HG03571 (cell line): Measurements from ENCODE around the gene THPO.
A peak's percentile ranks its signal among the peaks of the same experiment; 100 is the strongest.

Experiments
- ATAC-seq: cut with Tn5 transposase; IDR thresholded peaks from one replicate; pipeline ENCODE4 v1.9.1; 2021; ENCODE audit not compliant: unreplicated experiment

THPO gene

DNA sequence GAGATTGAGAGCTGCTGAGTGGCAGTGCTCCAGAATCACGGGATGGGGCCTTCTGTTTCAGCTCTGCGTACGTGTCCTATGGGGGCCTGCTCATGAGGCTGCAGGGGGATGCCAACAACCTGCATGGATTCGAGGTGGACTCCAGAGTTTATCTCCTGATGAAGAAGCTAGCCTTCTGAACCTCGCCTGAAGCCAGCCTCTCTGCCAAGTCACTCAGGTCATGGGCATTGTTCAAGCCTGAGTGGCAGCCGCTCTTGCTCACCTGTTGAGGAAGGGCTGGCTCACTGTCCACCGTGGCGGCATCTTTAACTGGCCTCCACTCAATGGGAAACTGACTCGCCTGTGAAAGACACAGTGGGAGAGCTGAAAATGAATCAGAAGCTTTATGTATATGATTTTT, 9.9 kb downstream of the THPO start:
- no peak for ATAC-seq

- ATAC-seq, result no peak
Observed at GRCh38 chr3:184366619-184367289, 11.3 kb downstream of the THPO start.

DNA sequence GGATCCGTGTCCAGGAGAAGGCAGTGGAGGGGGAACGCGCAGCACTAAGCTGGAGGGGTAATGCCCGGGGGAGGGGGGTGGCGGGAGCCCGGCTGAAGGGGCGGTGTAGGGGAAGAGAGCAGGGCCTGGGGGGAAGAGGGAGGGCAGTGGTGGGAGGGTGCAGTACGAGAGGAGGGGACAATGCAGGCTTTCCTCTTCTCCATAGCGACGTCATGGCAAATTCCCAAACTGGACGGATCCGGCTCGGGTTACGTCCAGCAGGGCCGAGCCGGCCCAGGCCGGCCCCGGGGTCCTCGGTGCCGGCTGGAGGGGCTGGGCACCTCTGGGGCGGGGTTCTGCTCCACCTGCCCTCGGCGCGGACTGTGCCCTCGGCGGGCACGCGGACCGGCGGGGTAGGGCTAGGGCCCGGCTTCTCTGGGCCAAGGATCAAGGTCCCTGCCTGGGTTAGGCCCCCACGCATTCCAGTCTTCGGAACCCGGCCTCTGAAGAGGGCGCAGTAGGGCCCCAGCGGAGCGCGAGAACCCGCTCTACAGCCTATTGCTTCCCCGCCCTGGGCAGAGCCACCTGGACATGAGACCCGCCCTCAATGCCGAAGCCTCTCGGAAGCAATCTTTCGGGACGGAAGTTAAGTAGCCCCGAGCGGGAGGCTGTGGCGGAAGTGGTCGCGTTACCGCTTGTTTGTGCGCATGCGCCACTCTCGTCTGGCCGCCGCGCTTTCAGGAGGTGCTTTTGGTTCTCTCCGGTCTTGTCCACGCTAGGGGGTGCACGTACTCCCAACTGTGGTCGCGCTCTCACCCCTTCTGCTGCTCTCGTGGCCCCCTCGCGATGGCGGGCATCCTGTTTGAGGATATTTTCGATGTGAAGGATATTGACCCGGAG, 15.1 kb downstream of the THPO start:
- peak; percentile 81 for ATAC-seq

- ATAC-seq, result peak; percentile 5
Observed at GRCh38 chr3:184361932-184362667, 15.9 kb downstream of the THPO start.

DNA sequence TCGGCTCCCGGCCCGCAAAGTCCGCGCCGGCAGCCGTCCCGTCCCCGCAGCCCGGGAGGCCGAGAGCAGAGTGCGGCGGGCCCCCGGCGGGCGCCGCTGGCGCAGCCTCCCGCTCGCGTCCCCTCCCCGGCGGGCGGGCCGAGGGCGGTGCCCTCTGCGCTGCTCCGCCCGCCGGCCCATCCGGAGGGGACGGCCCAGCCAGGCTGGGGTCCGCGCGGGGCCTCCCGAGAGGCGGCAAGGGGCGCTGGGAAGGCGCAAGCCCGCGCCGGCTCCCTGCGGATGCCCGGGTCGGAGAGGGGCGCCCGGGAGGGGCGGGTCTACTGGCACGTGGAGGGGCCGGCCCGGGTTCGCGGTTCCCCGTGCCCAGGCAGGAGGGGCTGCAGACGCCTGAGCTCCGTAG, 16.5 kb downstream of the THPO start, which contains the start of the genes CLCN2 and POLR2H:
TSS of gene CLCN2 (minus strand) at position 74 of the 400 bp plus-strand sequence. CDS start 126 bp downstream, outside the sequence.
TSS of gene POLR2H (plus strand) at position 179 of the 400 bp plus-strand sequence. CDS start 1,783 bp downstream, outside the sequence.
- ATAC-seq, result no peak

DNA sequence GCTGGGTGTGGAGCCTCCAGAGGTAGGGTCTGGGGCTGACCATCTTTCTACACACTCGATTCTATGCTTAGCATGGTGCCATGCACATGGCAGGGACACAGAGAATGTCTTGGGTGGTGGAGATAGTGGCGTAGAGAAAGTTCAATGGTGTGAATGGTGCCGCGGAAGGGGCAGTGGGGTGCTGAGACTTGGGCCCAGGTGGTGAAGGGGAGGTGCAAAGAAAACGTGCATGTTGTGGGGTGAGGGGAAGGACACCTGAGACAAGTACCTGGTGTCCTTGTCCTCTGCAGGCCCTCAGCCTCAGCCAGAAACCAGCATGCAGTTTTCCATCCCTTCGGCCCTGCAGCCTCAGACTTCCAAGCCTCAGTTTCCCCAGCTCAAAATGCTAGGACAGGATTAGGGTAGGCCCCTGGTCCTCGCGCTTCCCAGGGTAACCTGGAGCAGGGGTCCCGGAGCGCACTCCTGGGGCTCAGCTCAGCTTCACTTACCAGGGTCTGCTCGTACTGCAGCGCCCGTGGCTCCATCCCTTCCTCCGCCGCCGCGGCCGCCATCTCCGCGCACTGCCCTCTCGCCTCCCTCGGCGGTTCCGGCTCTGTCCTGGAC, 17.0 kb downstream of the THPO start:
- ATAC-seq, result no peak

DNA sequence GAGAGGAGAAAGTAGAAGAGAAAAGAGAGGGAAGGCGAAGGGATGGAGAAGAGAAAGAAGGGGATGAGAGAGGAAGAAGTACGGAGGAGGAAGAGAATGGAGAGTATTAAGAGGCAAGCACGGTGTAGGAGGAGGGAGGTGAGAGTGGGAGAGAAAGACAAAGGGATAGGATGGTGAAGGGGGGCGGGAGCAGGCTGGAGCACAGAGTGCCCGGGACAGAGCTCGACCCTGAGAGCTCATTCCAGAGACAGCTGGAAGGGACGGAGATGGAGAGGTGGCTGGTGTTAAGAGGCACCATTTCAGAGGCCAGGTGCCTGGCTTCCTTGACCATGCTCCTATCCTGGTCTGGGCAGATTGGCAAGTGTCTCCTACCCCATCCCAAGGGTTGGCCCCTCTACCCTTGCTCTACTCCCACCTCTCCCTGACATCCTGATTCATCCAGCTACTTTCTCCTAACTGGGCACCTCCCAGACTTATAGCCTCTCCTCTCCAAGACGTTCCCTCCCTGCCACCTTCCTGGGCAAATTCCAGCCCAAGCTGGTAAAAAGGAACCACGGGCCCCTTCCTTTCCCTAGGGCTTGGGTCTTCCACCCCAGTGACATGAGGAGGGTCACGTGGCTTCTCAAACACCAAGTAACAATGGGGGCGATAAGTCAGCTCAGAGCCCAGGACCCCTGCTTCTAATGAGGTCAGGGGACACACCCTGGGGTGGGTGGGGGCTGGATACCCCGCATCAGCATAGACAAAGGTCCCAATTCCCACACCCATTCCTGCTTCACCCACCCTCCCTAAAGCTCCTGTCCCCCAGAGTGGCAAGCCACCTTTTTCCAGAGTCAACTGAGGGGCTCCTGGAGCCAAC, 17.7 kb downstream of the THPO start:
- ATAC-seq, result no peak

DNA sequence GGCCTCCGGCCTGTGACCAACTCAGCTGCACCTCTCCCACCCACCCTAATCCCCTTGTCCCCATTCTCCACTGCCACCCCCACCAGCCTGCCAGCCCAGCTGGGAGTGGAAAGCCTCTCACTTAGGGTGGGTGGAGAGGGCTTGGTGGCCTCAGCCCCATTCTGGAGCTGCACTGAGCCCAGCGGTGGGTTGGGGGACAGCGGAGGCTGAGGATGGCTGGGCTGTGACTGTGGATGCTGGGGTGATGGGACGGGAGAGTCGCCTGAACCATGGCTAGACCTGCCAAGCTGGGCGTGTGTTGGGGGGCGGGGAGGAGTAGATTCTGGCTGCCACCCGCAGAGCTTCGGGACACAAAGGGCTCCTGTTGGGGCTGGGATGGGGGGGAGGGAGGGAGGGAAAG, 18.4 kb downstream of the THPO start:
- ATAC-seq, result no peak

GRCh38 chr3:184358921-184359350, 19.1 kb downstream of the THPO start:
- ATAC-seq, result no peak

DNA sequence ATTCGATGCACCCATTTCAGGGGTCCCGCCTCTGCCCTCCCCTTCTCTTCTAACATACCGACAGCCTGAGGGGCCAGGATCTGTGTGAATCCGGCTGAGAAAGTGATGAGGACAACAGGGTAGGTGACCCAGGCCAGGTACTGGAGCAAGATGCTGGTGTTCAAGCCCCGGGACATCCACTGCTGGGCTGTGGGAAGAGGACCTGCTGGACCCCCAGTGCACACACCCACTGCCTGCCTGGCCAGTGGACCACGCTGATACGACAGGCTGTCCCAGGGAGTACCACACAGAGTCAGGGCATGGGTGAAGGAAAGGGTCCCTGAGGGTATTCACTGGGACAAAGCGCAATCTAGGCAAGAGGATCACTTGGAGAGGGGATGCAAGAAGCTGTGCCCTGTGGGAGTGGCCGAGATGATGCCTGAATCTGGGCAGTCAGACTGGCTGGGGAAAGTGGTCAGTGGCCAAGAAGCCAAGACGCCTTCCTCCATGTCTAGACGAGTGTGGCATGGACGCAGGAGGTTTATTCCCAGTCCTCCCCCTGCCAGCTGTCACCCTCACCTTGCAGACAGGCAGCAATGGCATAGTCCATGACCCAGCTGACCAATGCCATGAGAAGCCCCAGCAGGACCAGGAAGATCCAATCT, 19.8 kb downstream of the THPO start:
- no peak for ATAC-seq

- no peak for ATAC-seq
Observed at GRCh38 chr3:184357248-184358123, 20.5 kb downstream of the THPO start.

- no peak for ATAC-seq
Observed at GRCh38 chr3:184355261-184356040, 22.6 kb downstream of the THPO start.

DNA sequence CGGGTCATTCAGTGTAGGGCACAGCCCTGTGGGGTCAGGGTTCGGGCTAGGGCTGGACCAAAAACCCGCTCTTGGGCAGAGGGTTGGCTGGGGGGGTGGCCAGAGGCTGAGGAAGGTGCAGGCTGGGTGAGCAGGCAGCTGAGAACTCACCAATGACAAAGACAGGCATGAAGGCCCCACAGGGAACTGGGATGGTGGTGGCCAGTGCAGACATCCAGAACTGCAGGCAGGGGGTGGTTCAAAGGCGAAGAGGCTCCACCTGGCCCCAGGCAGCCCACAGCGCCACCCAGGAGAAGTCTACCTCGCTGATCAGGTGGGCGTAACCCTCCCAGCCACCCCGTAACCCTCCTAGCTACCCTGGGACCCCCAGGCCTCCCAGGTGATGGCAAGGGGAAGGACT, 23.3 kb downstream of the THPO start:
- ATAC-seq, result no peak

GRCh38 chr3:184354121-184354728, 23.8 kb downstream of the THPO start:
- ATAC-seq, result no peak

DNA sequence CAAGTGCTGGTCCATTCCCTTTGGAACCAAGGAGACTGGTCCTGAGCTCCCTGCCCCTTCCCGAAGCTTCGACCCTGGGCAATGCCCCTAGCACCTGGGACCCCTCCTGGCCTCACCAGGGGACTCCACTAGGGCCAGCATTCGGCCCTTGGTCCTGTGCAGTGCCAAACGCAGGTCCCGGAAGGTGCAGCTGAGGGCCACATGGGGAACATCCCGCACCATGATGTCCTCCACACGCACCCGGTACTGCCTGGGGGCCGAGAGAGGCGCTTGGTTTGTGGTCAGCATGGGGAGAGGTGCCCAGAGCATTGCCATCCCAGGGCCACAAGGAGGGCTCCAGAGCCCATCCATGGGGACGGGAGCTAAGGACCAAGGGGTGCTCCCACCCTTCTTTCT, 24.5 kb downstream of the THPO start:
- ATAC-seq, result no peak

DNA sequence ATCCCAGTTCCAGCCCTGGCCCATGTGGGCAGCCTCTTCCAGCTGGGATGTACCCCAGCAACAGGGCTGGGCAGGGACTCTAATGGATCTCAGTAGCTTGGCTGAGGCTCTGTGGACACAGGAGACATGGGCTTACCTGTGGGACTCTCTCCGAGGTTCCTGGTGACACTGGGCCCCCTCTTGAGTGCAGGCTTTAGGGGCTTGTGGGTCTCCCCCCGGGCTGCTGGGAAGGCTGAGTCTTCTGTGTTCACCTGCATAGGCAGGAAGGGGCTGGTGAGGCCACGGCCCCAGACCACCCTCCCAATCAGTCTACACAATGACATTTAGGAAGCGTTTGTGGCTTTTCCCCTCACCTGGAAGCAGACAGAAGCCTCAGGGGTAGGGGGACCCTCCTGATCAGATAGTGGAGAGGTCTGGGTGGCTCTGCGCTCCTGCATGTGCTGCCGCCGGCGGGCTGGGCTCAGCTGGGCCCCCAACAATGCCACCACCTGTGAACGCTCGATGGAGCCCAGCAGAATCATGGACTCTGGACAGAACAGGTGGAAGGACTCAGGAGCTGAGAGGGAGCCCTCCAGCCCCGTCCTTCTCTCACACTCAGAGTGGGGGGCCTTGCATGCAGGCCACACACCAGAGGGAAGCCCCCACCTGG, 25.0 kb downstream of the THPO start:
- no peak for ATAC-seq
